Measurements from ENCODE around the gene RNF214. TPM values are rescaled to one million over a fixed set of nuclear protein-coding genes. Genes with fewer than 3 reads are reported as not detected.

RNF214 gene
- total RNA-seq, 4 donors from 2014 or later, result 5.0 to 10.5 (median 5.6) TPM

GRCh38 chr11:117201658-117202305, 30.7 kb upstream of the RNF214 start:
- Histone ChIP-seq H3K4me1 (peaks cover 12 to 55% (median 14%) of the 10 kb centered on the region in 3 donors), H3K9me3 (no peaks in the 10 kb centered on the region), H3K27me3 (no peaks in the 10 kb centered on the region), H3K36me3 (peaks cover 0 to 30% (median 17%) of the 10 kb centered on the region in 3 donors), H3K4me3 (peak overlapping the region; percentile 27 to 66 (median 51)), H3K27ac (peak overlapping the region; percentile 72 to 93 (median 88))
- 75 to 86% methylated on average over 5 to 6 of the region's 14 CpGs for WGBS, 2 donors
- intact Hi-C loops (cut with DNase I), result no loop called here
- TF ChIP-seq POLR2A (IDR thresholded peaks at IDR 0.05) (no peak), CTCF (IDR thresholded peaks at IDR 0.05) (no peak)
- no peak for DNase-seq

GRCh38 chr11:117202386-117203068, 29.9 kb upstream of the RNF214 start:
- intact Hi-C loops (cut with DNase I), result no loop called here
- H3K4me1 ChIP-seq, result peaks cover 9 to 48% (median 12%) of the 10 kb centered on the region in 3 donors

GRCh38 chr11:117203069-117203407, 29.4 kb upstream of the RNF214 start:
- peaks cover 0 to 30% (median 17%) of the 10 kb centered on the region in 3 donors for H3K36me3 ChIP-seq
- peak overlapping the region; percentile 27 to 66 (median 51) for H3K4me3 ChIP-seq
- DNase-seq, result no peak

More at GRCh38 chr11:117202386-117203068, 29.9 kb upstream of the RNF214 start:
- no peak for TF ChIP-seq POLR2A (IDR thresholded peaks at IDR 0.05)
- no peak for TF ChIP-seq CTCF (IDR thresholded peaks at IDR 0.05)
- H3K27ac ChIP-seq, result peak overlapping the region; percentile 72 to 93 (median 88)
- H3K36me3 ChIP-seq, result peaks cover 0 to 30% (median 17%) of the 10 kb centered on the region in 3 donors
- DNase-seq, result no peak
- no peaks in the 10 kb centered on the region for H3K9me3 ChIP-seq
- no peaks in the 10 kb centered on the region for H3K27me3 ChIP-seq
- WGBS, 2 donors, result 73 to 83% methylated on average over 3 to 4 of the region's 7 CpGs
- peak overlapping the region; percentile 27 to 66 (median 51) for H3K4me3 ChIP-seq

GRCh38 chr11:117204283-117205080, 28.0 kb upstream of the RNF214 start:
- TF ChIP-seq POLR2A (IDR thresholded peaks at IDR 0.05), result no peak
- no peak for TF ChIP-seq CTCF (IDR thresholded peaks at IDR 0.05)
- Histone ChIP-seq H3K27ac (peak overlapping the region; percentile 34 to 93 (median 88)), H3K4me3 (peak overlapping the region in 3 of 4 donors; percentile 50 to 66 (median 52)), H3K27me3 (no peaks in the 10 kb centered on the region), H3K9me3 (no peaks in the 10 kb centered on the region), H3K4me1 (peaks cover 0 to 28% (median 0%) of the 10 kb centered on the region in 3 donors), H3K36me3 (peaks cover 0 to 33% (median 17%) of the 10 kb centered on the region in 3 donors)
- WGBS, 2 donors, result 70 to 80% methylated on average over 7 to 16 of the region's 17 CpGs
- DNase-seq, result no peak
- intact Hi-C loops (cut with DNase I), result loop anchor here (5.0 kb wide), 1 partner anchor 72 kb away; no protein-coding TSS in a partner anchor

More at GRCh38 chr11:117203069-117203407, 29.4 kb upstream of the RNF214 start:
- intact Hi-C loops (cut with DNase I), result no loop called here
- 80 to 90% methylated on average over 1 to 2 of the region's 10 CpGs for WGBS, 2 donors
- Histone ChIP-seq H3K4me1 (peaks cover 4 to 43% (median 8%) of the 10 kb centered on the region in 3 donors), H3K9me3 (no peaks in the 10 kb centered on the region), H3K27ac (peak overlapping the region; percentile 72 to 93 (median 88)), H3K27me3 (no peaks in the 10 kb centered on the region)
- TF ChIP-seq CTCF (IDR thresholded peaks at IDR 0.05) (no peak), POLR2A (IDR thresholded peaks at IDR 0.05) (no peak)

Measured in esophagus squamous epithelium (tissue), 5 donors.